K562 (cell line): Measurements from ENCODE around the gene NEURL1.

Experiments
- CREB3 ChIP-seq: fragments of 450-650 bp; conservative IDR thresholded peaks from 2 replicates; pipeline ENCODE4 v1.6.1; 2016; ENCODE audit warnings: missing genetic modification characterization, low read depth, mild to moderate bottlenecking, missing compliant biosample characterization, moderate library complexity
- CTCF ChIP-seq, 3 experiments: IDR thresholded peaks in 2 of 3; conservative IDR thresholded peaks in 1 of 3; 2 replicates each; pipeline ENCODE4 v1.5.1; 2011 to 2012; ENCODE audit warnings: low read length in 3 of 3, mild to moderate bottlenecking in 3 of 3, control low read depth in 2 of 3, improper control_type of control experiment in 1 of 3, inconsistent platforms in 1 of 3, low read depth in 1 of 3, mixed read lengths in 1 of 3, moderate library complexity in 1 of 3; ENCODE audit not compliant: insufficient read depth in 2 of 3
- CXXC5 ChIP-seq: fragments of 250-450 bp; sonication (Bioruptor Pico); IDR thresholded peaks from 2 replicates; pipeline ENCODE4 v1.8.0; 2022; ENCODE audit warnings: inconsistent platforms, mild to moderate bottlenecking, moderate library complexity
- DPF2 ChIP-seq: fragments of 450-650 bp; IDR thresholded peaks from 2 replicates; pipeline ENCODE4 v1.6.1; 2016
- EZH2 ChIP-seq: IDR thresholded peaks from 2 replicates; pipeline ENCODE4 v1.6.1; 2012; ENCODE audit warnings: low read depth, mild to moderate bottlenecking, inconsistent platforms, low read length, borderline replicate concordance
- FOXM1 ChIP-seq, 2 experiments: fragments of 450-650 bp in 1 of 2; sonication (generic) in 1 of 2; formaldehyde crosslinking in 1 of 2; IDR thresholded peaks; 2 replicates each; pipeline versions ENCODE4 v1.6.1 to v1.9.0; 2017 to 2022; ENCODE audit warnings: low read depth in 2 of 2, mild to moderate bottlenecking in 2 of 2, missing genetic modification reagents in 1 of 2, moderate library complexity in 1 of 2
- MAX ChIP-seq: sonication (generic); formaldehyde crosslinking; IDR thresholded peaks from 2 replicates; pipeline ENCODE4 v1.9.0; 2022; ENCODE audit warnings: mild to moderate bottlenecking, missing genetic modification reagents
- POLR2A ChIP-seq: fragments of 450-650 bp; conservative IDR thresholded peaks from 2 replicates; pipeline ENCODE4 v1.6.1; 2016
- POLR2AphosphoS2 ChIP-seq: IDR thresholded peaks from 2 replicates; pipeline ENCODE4 v1.6.1; 2012; ENCODE audit warnings: low read length, improper control_type of control experiment
- SP2 ChIP-seq: IDR thresholded peaks from 2 replicates; pipeline ENCODE4 v1.6.1; 2011; ENCODE audit warnings: mild to moderate bottlenecking, low read depth, low read length, moderate library complexity; ENCODE audit not compliant: poor library complexity, severe bottlenecking; ENCODE audit errors: extremely low read depth
- THRA ChIP-seq: fragments of 450-650 bp; IDR thresholded peaks from 2 replicates; pipeline ENCODE4 v1.6.1; 2017; ENCODE audit warnings: mild to moderate bottlenecking, moderate library complexity
- USF2 ChIP-seq: sonication (generic); formaldehyde crosslinking; IDR thresholded peaks from 2 replicates; pipeline ENCODE4 v1.5.0; 2020; ENCODE audit warnings: missing genetic modification reagents
- ZNF398 ChIP-seq: fragments of 250-450 bp; sonication (Bioruptor Pico); IDR thresholded peaks from 2 replicates; pipeline ENCODE4 v1.8.0; 2021; ENCODE audit warnings: moderate library complexity, mild to moderate bottlenecking, inconsistent platforms
- ZNF780A ChIP-seq: fragments of 250-450 bp; sonication (Bioruptor Pico); IDR thresholded peaks from 2 replicates; pipeline ENCODE4 v1.5.0; 2021; ENCODE audit warnings: mild to moderate bottlenecking

GRCh38 chr10:103556383-103557007 is 63.0 kb downstream of the NEURL1 start:
- no peak for TF ChIP-seq POLR2AphosphoS2
- TF ChIP-seq ZNF398 (CRISPR knock-in tag), result no peak
- TF ChIP-seq MAX (CRISPR knock-in tag), result no peak
- no peak for TF ChIP-seq SP2
- TF ChIP-seq CTCF (IDR thresholded peaks at IDR 0.05 in 2 of 3, conservative IDR thresholded peaks at IDR 0.05 in 1 of 3; ENCODE audit: insufficient read depth in 2 of 3, low read depth in 1 of 3, low read length in 3 of 3), result no peak
- no peak for TF ChIP-seq POLR2A
- no peak for TF ChIP-seq DPF2
- no peak for TF ChIP-seq CXXC5
- TF ChIP-seq USF2, result no peak
- no peak for TF ChIP-seq CREB3 (tag)
- TF ChIP-seq EZH2, result no peak
- no peak for TF ChIP-seq ZNF780A (CRISPR knock-in tag)
- TF ChIP-seq FOXM1 (IDR thresholded peaks at IDR 0.05; ENCODE audit: low read depth), result no peak
- no peak for TF ChIP-seq FOXM1 (CRISPR knock-in tag; IDR thresholded peaks at IDR 0.05; ENCODE audit: low read depth)
- TF ChIP-seq THRA, result no peak
